HG02884 (cell line): ENCODE data around the gene ZNF462.

ENCODE experiments used
- ATAC-seq: cut with Tn5 transposase; IDR thresholded peaks from one replicate; pipeline ENCODE4 v1.9.1; 2021; ENCODE audit warnings: mild to moderate bottlenecking, moderate library complexity; ENCODE audit not compliant: unreplicated experiment

ZNF462 gene

DNA sequence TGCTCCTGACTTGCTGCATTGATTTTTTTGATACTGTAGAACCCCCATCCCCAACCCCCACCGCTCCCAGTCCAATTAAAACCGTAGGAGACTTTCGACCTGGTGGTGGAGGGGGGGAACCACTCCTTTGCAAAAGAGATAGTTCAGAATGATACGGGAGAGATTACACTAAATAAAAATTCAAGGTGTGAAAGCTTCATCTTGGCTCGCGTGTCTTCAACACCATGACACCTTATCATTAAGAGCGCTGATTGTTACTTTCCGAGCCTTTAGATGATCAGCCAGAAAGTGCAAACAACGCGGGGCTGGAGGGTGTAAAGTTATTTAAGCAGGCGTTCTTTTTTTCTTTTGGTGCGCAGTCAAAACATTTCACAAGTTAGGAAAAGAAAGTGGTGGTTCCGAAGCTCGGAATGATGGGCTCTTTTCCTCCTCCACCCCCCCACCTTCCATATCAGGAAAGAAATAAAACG is 1.3 kb upstream of the ZNF462 start:
- no peak for ATAC-seq

DNA sequence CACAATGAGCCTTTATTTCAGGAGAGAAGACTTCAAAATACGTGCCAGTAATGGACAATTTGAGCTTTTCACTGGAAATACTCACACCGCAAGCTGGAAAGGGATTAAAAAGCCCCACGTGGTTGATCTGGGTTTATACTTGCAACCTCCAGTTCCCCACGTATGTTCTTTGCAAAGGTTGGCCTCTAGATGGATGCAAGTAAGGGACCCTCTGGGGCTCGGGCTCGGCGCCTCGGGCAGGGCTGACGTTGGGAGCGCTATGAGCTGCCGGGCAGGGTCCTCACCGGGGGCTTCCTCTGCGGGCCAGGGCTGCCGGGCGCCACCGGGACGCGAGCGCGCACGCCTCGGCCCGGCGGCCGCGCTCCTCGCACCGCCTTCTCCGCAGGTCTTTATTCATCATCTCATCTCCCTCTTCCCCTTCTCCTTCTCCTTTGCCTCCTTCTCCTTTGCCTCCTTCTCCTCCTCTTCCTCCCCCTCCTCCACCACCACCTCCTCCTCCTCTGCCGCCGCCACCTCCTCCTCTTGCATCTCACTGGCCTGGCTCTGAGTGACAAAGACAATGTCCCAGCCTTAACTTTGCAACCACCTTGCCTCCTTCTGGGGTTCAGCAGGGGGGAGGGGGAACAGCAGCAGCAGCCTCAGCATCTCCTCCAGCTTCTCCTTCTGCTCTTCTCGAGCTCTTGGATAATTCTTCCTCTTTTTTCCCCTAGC is 701 bp upstream of the ZNF462 start:
- ATAC-seq: no peak

GRCh38 chr9:106864373-106865143 is 1.6 kb downstream of the ZNF462 start:
- ATAC-seq: no peak

DNA sequence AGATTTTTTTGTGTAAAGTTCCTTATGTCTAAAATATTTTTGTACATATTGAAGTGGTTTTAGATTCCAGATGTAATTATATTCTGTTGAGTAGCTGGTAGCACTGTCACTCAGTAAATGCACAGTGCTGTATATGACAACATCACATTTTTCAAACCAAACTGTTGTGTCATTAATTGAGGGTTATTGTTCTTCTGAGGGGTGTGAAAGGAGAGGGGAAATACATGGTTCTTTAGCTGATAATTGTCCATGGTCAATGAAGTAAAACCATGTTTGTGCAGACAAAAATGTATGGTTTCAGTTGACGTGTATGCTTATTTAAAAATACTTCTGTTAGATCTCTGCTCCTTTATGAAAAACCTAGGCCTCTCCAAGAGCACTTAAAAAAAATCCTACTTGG is 3.3 kb downstream of the ZNF462 start:
- no peak for ATAC-seq

DNA sequence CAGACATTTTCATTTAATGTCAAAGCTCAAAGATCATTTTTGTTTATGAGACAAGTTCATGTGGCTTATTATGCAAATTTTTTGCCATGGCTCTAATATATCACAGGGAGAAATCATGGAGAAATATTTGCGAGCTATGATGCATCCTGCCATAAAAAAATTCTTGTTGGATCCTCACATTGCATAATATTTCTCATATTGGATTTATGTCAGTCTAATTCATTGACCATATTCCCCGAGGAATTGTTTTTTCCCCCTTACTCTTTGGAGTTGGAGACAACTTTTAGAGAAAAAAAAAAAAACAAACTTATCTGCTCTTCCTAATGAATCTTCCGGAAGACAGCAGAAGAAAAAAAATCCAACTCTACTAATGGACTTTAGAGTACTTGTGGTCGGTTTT is 4.3 kb downstream of the ZNF462 start:
- ATAC-seq: no peak

GRCh38 chr9:106868087-106868486 is 5.1 kb downstream of the ZNF462 start:
- ATAC-seq: no peak

GRCh38 chr9:106868565-106868964 is 5.6 kb downstream of the ZNF462 start:
- ATAC-seq: no peak

DNA sequence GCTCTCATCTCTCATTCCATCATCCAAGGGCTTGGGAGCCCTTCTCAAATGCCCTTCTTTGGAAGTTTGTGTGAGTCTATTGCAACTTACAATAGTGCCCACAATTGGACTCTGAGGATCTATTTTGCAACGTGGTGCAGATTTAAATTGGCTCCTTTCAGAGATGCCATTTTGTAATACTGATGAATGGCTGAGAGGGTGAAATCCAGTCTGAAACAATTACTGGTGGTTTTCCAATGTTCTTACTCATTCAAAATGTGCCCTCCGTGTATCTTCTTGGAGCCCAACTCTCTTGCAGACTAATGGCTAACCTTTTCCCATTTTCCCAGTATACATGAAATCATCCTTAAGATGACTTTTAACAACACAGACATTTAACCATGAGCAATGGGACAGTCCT is 6.1 kb downstream of the ZNF462 start:
- ATAC-seq: no peak

DNA sequence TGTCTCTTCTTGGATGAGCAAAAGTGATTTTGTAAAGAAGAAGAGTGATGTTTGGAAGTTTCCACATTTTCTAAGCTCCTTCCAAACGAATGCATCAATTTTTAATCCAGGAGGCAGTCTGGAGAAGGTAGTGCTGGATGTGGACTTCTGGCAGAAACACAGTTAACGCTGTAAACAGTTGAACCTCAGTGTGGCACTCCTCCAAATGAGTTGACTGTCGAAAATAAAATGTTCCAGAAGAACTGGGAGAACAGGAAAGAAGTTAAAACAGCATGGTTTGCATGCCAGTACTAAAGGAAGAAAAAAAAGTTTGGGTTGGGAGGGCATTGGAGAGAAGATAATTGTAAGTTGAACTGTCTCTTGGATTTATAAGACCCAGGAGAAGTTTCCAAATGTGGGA is 6.5 kb downstream of the ZNF462 start:
- no peak for ATAC-seq

DNA sequence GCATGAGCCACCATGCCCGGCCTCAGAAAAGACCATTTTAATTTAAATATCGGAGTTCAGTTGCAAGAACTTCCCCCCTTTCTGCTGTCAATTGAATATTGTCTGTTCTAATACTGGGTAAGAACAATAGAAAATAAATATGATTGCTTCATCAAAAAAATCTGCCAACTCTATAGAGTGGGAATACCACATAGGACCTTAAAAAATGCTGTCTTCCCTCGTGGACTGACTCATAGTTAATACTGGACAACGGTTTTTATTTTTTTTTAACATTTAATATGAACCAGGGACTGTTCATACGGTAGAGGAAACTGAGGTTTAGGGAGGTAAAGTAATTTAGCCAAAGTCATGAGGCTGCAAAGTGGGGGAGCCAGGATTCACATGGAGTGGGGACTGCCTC is 9.7 kb downstream of the ZNF462 start:
- ATAC-seq: no peak

DNA sequence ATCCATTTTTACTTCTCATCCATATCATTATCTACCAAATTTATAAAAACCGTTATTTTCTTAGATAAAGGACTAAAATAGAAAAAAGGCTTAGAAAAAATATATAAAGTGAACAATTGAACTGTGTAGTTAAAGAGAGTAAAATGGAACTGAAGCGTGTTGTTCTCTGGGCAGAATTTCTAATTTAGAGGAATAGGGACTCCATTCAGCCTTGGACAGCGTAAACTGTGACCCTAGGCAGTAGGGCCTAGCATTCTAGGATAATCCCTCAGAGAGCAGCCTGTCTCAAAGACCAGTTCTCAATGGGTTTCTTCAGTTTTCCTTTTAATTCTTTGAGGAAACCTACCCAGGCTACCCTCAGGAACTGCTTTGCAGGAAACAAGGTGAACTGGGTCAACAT is 11.1 kb downstream of the ZNF462 start:
- ATAC-seq: no peak

DNA sequence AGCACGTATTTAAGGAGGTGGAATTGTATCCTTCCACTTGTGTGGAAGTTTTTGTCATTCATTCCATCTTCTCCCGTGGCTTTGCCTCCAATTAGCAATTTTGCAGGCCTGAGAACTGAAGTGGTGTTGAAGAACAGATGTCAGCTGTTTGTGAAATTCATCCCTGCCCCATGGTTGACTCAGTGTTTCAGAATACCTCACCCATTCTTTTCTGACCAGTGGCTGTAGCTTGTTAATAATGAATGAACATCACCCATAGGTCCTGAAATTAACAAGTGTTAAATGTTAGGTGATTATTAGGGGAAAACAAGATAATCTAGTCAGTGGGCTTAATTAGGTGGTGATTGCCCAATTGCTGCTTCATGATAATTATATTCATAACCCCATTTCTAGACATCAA is 11.7 kb downstream of the ZNF462 start:
- no peak for ATAC-seq

GRCh38 chr9:106875529-106875928 is 12.6 kb downstream of the ZNF462 start:
- no peak for ATAC-seq

GRCh38 chr9:106877345-106877744 is 14.4 kb downstream of the ZNF462 start:
- no peak for ATAC-seq

GRCh38 chr9:106878081-106878837 is 15.3 kb downstream of the ZNF462 start:
- ATAC-seq: no peak

DNA sequence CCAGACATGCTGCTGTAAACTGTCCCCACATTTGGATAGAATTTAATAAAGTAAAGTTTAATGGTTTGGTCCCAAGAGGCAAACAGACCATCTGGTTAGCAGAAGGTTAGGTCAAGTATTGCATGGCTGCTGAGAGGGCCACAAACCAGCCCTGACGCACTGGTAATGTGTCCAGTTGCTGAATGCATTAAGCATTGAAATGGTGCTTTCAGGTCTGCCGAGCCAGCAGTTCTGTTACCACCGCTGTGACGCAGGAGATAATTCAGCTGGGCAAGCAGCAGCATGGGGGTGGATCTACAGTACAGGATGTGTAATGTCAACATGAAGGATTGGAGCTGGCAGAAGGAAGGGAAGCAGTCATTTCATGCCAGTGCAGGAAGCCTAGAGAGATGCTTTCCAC is 16.0 kb downstream of the ZNF462 start:
- no peak for ATAC-seq

DNA sequence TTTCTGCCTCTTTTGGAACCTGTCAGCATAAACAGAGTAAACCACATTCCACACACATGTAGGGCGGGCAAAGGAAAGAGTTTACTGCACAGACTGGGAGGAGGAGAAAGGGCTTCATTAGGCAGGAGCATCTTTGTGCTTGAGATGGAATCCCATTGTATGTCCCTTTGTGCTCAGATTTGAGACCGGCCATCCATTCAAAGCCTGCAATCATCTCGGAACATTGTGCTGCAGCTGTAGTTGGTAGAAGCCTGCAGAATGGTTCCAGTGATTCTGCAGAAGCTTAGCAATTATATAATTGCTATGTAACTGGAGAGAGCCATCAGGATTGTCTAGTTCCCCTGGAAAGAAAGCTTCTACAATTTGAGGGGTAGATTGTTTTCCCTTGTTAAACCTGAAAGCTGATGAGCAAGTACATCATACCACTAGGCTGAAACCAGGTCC is 16.5 kb downstream of the ZNF462 start:
- no peak for ATAC-seq

DNA sequence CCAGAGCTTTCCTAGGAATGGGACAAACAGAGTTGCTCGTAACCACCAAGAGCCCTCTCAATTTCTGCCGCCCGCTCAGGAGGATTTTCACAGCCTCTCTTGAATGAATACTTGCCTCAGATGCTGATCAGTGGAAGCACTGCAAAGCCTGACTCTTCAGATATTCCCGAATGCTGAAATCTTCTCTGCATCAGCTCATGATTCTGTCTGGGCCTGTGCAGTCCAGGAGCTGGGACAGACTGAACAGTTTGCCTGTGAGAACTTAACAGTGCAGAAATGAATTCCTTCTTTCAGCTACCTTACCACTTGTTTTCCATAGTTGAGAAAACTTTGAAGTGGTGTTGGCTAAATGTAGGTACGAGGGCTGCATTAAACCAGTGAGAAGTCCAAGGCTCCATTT is 17.1 kb downstream of the ZNF462 start:
- no peak for ATAC-seq

DNA sequence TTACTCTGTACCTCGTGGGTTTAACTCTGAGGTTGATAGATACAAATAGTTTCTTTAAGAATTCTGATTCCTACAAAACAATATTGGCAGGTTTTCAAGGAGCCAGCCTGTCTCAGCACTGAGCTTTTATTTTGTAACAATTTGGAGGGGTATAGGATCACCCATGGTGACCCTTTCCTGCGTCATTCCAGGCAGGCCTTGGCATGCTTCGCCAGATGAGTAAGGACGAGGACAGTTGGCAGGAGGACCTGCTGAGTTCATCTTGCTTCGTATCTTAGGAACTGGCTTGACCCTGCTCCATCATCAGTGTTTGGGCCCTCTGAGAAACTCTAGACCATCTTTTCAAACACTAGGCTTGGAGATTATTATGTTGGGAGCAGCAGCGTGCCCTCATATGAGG is 17.9 kb downstream of the ZNF462 start:
- ATAC-seq: no peak

- no peak for ATAC-seq
Measured at GRCh38 chr9:106883030-106883429, 20.1 kb downstream of the ZNF462 start.

GRCh38 chr9:106883626-106884190 is 20.7 kb downstream of the ZNF462 start:
- no peak for ATAC-seq
